NB4 (cell line): Measurements from ENCODE around the gene EML3.
"Not testable (repeated sequence)": the region's sequence is repeated elsewhere in the genome, so short reads cannot be mapped to it uniquely, and the experiment has no call there.

Source experiments
- DNase-seq: peaks from one replicate; pipeline ENCODE4 v3.0.0; 2010; ENCODE audit warnings: low read depth
- H3K4me3 ChIP-seq: one replicate; pipeline ENCODE4 v1.5.1; 2011; ENCODE audit warnings: mild to moderate bottlenecking, low read depth, low read length, moderate library complexity
- MYC ChIP-seq: IDR thresholded peaks from 2 replicates; pipeline ENCODE4 v1.6.1; 2011; ENCODE audit warnings: low read depth, low read length
- POLR2A ChIP-seq: IDR thresholded peaks from 2 replicates; pipeline ENCODE4 v1.6.1; 2011; ENCODE audit warnings: mild to moderate bottlenecking; ENCODE audit not compliant: insufficient read length; ENCODE audit errors: extremely low read depth
- TF ChIP-seq, protein P1 (sequence below): IDR thresholded peaks from 2 replicates; pipeline ENCODE4 v1.6.1; 2011; ENCODE audit warnings: low read depth, low read length
- TF ChIP-seq, protein P2 (sequence below): IDR thresholded peaks from one replicate; pipeline ENCODE4 v1.5.1; 2012; ENCODE audit warnings: low read depth, low read length

The EML3 gene

DNA sequence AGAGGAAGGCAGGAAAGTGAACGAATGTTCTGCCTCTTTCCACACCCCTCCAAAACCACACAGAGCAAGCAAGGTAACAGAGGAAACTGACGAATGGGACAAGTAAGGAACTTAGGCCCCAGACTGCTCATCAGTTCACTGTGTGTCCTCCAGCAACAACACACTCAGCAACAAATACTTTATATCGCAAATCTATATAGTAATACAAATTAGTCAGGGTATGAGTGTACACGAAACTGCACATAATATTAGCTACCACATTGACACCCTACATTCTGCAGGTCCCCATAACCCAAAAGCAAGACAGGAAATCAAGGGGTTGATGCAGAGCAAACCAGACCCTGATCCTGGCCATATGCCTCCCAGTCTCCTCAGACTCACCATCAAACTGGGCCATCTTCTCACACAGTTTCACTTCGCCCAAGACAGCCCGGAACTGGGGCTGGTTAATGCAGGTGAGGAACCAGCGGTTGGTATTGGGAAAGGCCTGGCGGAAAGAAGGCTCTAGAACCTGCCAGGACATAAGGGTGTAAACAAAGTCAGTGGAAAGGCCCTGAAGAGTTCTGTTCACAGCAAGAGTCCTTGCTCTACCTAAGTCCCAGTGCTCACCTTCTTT, 45.4 kb downstream of the EML3 start:
- TF ChIP-seq, protein P1, sequence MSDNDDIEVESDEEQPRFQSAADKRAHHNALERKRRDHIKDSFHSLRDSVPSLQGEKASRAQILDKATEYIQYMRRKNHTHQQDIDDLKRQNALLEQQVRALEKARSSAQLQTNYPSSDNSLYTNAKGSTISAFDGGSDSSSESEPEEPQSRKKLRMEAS: no peak
- TF ChIP-seq, protein P2, sequence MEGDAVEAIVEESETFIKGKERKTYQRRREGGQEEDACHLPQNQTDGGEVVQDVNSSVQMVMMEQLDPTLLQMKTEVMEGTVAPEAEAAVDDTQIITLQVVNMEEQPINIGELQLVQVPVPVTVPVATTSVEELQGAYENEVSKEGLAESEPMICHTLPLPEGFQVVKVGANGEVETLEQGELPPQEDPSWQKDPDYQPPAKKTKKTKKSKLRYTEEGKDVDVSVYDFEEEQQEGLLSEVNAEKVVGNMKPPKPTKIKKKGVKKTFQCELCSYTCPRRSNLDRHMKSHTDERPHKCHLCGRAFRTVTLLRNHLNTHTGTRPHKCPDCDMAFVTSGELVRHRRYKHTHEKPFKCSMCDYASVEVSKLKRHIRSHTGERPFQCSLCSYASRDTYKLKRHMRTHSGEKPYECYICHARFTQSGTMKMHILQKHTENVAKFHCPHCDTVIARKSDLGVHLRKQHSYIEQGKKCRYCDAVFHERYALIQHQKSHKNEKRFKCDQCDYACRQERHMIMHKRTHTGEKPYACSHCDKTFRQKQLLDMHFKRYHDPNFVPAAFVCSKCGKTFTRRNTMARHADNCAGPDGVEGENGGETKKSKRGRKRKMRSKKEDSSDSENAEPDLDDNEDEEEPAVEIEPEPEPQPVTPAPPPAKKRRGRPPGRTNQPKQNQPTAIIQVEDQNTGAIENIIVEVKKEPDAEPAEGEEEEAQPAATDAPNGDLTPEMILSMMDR: no peak
- TF ChIP-seq POLR2A: no peak
- no peak for TF ChIP-seq MYC
- H3K4me3 ChIP-seq: no peak overlapping the region
- no peak for DNase-seq

DNA sequence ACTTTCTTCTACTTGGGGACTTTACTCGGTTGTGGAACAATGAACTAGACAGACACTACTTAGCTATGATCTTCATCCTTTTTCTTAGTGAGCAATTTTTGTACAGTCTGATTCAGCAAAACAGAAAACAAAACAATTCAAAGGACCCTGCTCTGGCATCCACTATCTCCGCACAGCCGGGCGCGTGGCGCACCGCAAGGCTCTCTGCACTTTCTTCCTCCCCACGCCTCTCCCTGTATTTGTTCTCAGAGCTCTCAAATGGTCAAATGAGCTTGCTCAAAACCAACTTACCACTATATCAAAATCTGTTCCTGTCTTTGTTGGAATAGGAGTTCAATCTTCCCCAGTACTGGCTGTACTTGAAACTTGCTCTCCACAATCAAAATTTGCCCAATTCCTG, 46.3 kb downstream of the EML3 start:
- no peak overlapping the region for H3K4me3 ChIP-seq
- TF ChIP-seq MYC (no peak), POLR2A (no peak)
- TF ChIP-seq, protein P1: no peak
- TF ChIP-seq, protein P2: no peak
- no peak for DNase-seq

DNA sequence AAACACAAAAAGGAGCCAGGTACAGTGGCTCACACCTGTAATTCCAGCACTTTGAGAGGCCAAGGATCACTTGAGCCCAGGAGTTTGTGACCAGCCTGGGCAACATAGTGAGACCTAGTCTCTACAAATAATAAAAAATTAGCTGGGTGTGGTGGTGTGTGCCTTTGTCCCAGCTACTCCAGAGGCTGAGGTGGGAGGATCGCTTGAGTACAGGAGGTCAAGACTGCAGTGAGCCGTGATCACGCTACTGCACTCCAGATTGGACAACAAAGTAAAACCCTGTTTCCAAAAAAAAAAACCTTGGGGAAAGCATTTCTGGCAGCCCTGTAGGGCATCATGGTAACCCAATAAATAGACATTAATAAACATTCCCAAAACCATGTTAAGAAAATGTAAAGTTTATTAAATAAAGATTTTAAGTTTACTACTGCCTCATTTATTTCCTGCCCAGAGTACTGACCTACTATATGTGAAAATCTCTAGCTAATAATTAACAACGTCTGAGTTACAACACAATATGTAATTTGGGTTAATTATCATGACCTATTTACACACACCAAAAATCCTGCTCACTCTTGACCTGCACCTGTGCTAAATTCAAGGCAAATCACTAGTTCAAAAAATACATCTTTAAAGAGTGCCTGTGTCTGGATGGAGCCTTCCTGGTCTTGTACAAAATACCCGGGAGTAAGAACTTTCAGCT, 47.3 kb downstream of the EML3 start:
- TF ChIP-seq, protein P2: no peak
- no peak for TF ChIP-seq POLR2A
- TF ChIP-seq MYC: no peak
- TF ChIP-seq, protein P1: no peak
- H3K4me3 ChIP-seq: no peak overlapping the region
- DNase-seq: no peak

DNA sequence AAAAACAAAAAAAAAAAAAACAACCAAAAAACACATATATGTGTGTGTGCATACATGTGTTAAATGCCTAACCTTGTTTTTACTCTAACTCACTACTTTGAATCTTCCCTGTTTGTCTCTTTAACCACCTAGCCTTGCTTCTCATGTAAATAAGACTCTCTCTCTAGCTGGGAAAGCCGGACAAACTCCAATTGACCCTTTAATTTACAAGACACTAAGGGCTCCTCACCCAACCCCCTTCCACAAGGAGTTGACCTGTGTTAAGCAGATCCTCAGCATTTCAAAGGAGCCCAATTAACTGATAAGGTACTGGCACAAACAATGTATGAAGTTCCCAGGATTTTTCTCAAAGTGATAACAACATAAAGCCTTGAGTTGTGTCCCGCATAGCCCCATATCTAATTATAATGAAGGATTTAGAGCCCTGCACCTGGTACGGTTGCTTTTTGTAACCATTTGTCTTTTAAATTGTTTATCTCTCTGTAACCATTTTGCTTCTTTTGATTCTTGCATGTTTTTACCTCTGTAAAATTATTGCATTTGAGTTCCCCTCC, 50.8 kb downstream of the EML3 start:
- H3K4me3 ChIP-seq, DNase-seq: not testable (repeated sequence)

DNA sequence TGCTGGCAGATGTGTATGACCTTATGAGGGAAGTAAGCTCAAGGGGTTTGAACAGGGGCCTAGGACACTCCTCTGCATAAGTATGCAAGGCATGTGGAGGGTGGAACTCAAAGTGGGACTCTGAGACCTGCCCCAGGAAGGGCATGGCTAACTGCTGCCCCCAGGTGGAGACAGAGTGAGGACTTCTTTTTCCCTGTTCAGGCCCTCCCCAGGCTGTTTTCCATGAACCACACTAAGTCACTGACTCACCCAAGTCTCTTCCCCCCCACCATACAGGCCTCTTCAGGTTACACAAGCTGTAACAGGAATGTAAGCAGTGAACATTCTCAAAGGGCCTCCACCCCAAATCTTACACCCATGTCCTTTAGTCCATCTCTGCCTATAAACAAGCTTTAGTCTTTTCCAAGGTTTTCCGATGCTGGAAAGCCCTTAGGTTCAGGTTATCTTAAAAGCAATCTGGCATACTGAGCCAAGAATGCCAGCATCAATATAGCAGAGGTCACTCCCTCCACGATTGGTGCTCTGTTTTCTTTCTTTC, 51.9 kb downstream of the EML3 start:
- TF ChIP-seq, protein P1: peak; percentile 77
- TF ChIP-seq, protein P2: peak; percentile 80
- TF ChIP-seq POLR2A (peak; percentile 11), MYC (peak; percentile 87)
- no peak overlapping the region for H3K4me3 ChIP-seq
- peak; percentile 96 for DNase-seq

DNA sequence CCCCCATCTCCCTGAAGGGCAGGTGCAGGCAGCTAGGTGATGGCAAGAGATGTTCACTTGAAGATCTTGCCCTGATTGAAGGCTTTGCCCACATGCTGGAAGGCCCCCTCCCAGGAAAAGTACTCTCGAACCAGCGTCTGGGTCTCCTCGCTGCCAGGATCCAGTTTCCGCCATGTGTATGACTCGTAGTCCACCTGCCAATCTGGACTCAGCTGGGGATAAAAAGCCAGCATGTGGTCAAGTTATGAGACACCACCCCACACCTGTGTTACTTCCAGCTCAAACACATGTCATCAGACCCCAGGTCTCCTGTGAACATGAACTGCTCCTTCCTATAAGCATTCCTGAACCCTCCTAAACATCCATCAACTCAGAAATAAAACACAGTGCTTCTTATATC, 52.9 kb downstream of the EML3 start:
- DNase-seq, H3K4me3 ChIP-seq: not testable (repeated sequence)
